ENCODE data around the gene PRUNE2.
A peak's percentile ranks its signal among the peaks of the same experiment; 100 is the strongest.

Gene PRUNE2

GRCh38 chr9:76704593-76705204 is 201.2 kb downstream of the PRUNE2 start:
- H3K36me3 ChIP-seq (ENCODE audit: insufficient read depth, low read length): no peaks in the 10 kb centered on the region
- H3K9ac ChIP-seq (ENCODE audit: insufficient read length): no peak overlapping the region
- H3K27ac ChIP-seq: no peak overlapping the region
- H3K4me3 ChIP-seq: no peak overlapping the region
- DNase-seq (ENCODE audit: low read depth, low spot score): peak; percentile 60
- H3K9me3 ChIP-seq (ENCODE audit: low read depth, low read length): no peaks in the 10 kb centered on the region
- TF ChIP-seq FOXP2 (optimal IDR thresholded peaks at IDR 0.05; ENCODE audit: control extremely low read depth, extremely low read length, insufficient read depth) (no peak), POLR2AphosphoS5 (IDR thresholded peaks at IDR 0.05; ENCODE audit: borderline replicate concordance, low read depth, low read length) (no peak), EZH2 (IDR thresholded peaks at IDR 0.05) (no peak)

- Histone ChIP-seq H3K9ac (ENCODE audit: insufficient read length) (no peak overlapping the region), H3K9me3 (ENCODE audit: low read depth, low read length) (no peaks in the 10 kb centered on the region), H3K4me3 (no peak overlapping the region), H3K36me3 (ENCODE audit: insufficient read depth, low read length) (no peaks in the 10 kb centered on the region), H3K27ac (no peak overlapping the region)
- DNase-seq (ENCODE audit: low read depth, low spot score): no peak
- no peak for TF ChIP-seq FOXP2 (optimal IDR thresholded peaks at IDR 0.05; ENCODE audit: control extremely low read depth, extremely low read length, insufficient read depth)
- no peak for TF ChIP-seq EZH2 (IDR thresholded peaks at IDR 0.05)
- TF ChIP-seq POLR2AphosphoS5 (IDR thresholded peaks at IDR 0.05; ENCODE audit: borderline replicate concordance, low read depth, low read length): no peak
Observed at GRCh38 chr9:76703270-76703669, 202.6 kb downstream of the PRUNE2 start.

GRCh38 chr9:76701441-76702039 is 204.4 kb downstream of the PRUNE2 start:
- TF ChIP-seq FOXP2 (optimal IDR thresholded peaks at IDR 0.05; ENCODE audit: control extremely low read depth, extremely low read length, insufficient read depth): no peak
- TF ChIP-seq POLR2AphosphoS5 (IDR thresholded peaks at IDR 0.05; ENCODE audit: borderline replicate concordance, low read depth, low read length): no peak
- no peak for TF ChIP-seq EZH2 (IDR thresholded peaks at IDR 0.05)
- H3K9ac ChIP-seq (ENCODE audit: insufficient read length): no peak overlapping the region
- no peak overlapping the region for H3K4me3 ChIP-seq
- H3K9me3 ChIP-seq (ENCODE audit: low read depth, low read length): no peaks in the 10 kb centered on the region
- no peaks in the 10 kb centered on the region for H3K36me3 ChIP-seq (ENCODE audit: insufficient read depth, low read length)
- no peak for DNase-seq (ENCODE audit: low read depth, low spot score)
- no peak overlapping the region for H3K27ac ChIP-seq

GRCh38 chr9:76700916-76701315 is 205.0 kb downstream of the PRUNE2 start:
- TF ChIP-seq EZH2 (IDR thresholded peaks at IDR 0.05): no peak
- TF ChIP-seq FOXP2 (optimal IDR thresholded peaks at IDR 0.05; ENCODE audit: control extremely low read depth, extremely low read length, insufficient read depth): no peak
- no peak for TF ChIP-seq POLR2AphosphoS5 (IDR thresholded peaks at IDR 0.05; ENCODE audit: borderline replicate concordance, low read depth, low read length)
- Histone ChIP-seq H3K9ac (ENCODE audit: insufficient read length) (no peak overlapping the region), H3K4me3 (no peak overlapping the region), H3K27ac (no peak overlapping the region), H3K36me3 (ENCODE audit: insufficient read depth, low read length) (no peaks in the 10 kb centered on the region), H3K9me3 (ENCODE audit: low read depth, low read length) (no peaks in the 10 kb centered on the region)
- no peak for DNase-seq (ENCODE audit: low read depth, low spot score)

- no peak overlapping the region for H3K9ac ChIP-seq (ENCODE audit: insufficient read length)
- H3K9me3 ChIP-seq (ENCODE audit: low read depth, low read length): no peaks in the 10 kb centered on the region
- no peaks in the 10 kb centered on the region for H3K36me3 ChIP-seq (ENCODE audit: insufficient read depth, low read length)
- H3K4me3 ChIP-seq: no peak overlapping the region
- TF ChIP-seq FOXP2 (optimal IDR thresholded peaks at IDR 0.05; ENCODE audit: control extremely low read depth, extremely low read length, insufficient read depth): no peak
- no peak for TF ChIP-seq EZH2 (IDR thresholded peaks at IDR 0.05)
- no peak for TF ChIP-seq POLR2AphosphoS5 (IDR thresholded peaks at IDR 0.05; ENCODE audit: borderline replicate concordance, low read depth, low read length)
- H3K27ac ChIP-seq: no peak overlapping the region
- no peak for DNase-seq (ENCODE audit: low read depth, low spot score)
Observed at GRCh38 chr9:76699971-76700370, 205.9 kb downstream of the PRUNE2 start.

GRCh38 chr9:76697554-76697953 is 208.4 kb downstream of the PRUNE2 start:
- TF ChIP-seq EZH2 (IDR thresholded peaks at IDR 0.05): no peak
- no peak for TF ChIP-seq FOXP2 (optimal IDR thresholded peaks at IDR 0.05; ENCODE audit: control extremely low read depth, extremely low read length, insufficient read depth)
- no peak for TF ChIP-seq POLR2AphosphoS5 (IDR thresholded peaks at IDR 0.05; ENCODE audit: borderline replicate concordance, low read depth, low read length)
- no peak for DNase-seq (ENCODE audit: low read depth, low spot score)
- H3K36me3 ChIP-seq (ENCODE audit: insufficient read depth, low read length): no peaks in the 10 kb centered on the region

GRCh38 chr9:76697081-76697480 is 208.8 kb downstream of the PRUNE2 start:
- Histone ChIP-seq H3K36me3 (ENCODE audit: insufficient read depth, low read length) (no peaks in the 10 kb centered on the region), H3K27ac (no peak overlapping the region), H3K4me3 (no peak overlapping the region), H3K9ac (ENCODE audit: insufficient read length) (no peak overlapping the region), H3K9me3 (ENCODE audit: low read depth, low read length) (no peaks in the 10 kb centered on the region)
- TF ChIP-seq EZH2 (IDR thresholded peaks at IDR 0.05): no peak
- no peak for TF ChIP-seq FOXP2 (optimal IDR thresholded peaks at IDR 0.05; ENCODE audit: control extremely low read depth, extremely low read length, insufficient read depth)
- TF ChIP-seq POLR2AphosphoS5 (IDR thresholded peaks at IDR 0.05; ENCODE audit: borderline replicate concordance, low read depth, low read length): no peak
- no peak for DNase-seq (ENCODE audit: low read depth, low spot score)

More at GRCh38 chr9:76697554-76697953, 208.4 kb downstream of the PRUNE2 start:
- Histone ChIP-seq H3K4me3 (no peak overlapping the region), H3K9me3 (ENCODE audit: low read depth, low read length) (no peaks in the 10 kb centered on the region), H3K9ac (ENCODE audit: insufficient read length) (no peak overlapping the region), H3K27ac (no peak overlapping the region)

- no peak overlapping the region for H3K4me3 ChIP-seq
- H3K9me3 ChIP-seq (ENCODE audit: low read depth, low read length): no peaks in the 10 kb centered on the region
- H3K36me3 ChIP-seq (ENCODE audit: insufficient read depth, low read length): no peaks in the 10 kb centered on the region
- TF ChIP-seq FOXP2 (optimal IDR thresholded peaks at IDR 0.05; ENCODE audit: control extremely low read depth, extremely low read length, insufficient read depth): no peak
- TF ChIP-seq EZH2 (IDR thresholded peaks at IDR 0.05): no peak
- no peak for TF ChIP-seq POLR2AphosphoS5 (IDR thresholded peaks at IDR 0.05; ENCODE audit: borderline replicate concordance, low read depth, low read length)
- DNase-seq (ENCODE audit: low read depth, low spot score): no peak
- no peak overlapping the region for H3K9ac ChIP-seq (ENCODE audit: insufficient read length)
- no peak overlapping the region for H3K27ac ChIP-seq
Observed at GRCh38 chr9:76693912-76694311, 212.0 kb downstream of the PRUNE2 start.
